Activated CD4-positive, alpha-beta T cell treated with anti-CD3 and anti-CD28 coated beads, Interleukin-2, amount 50 U/mL, for 24 hours (primary cell): Measurements from ENCODE around the gene SECISBP2.

Experiments used
- DNase-seq, 2 donors: peaks; one replicate each; pipeline ENCODE4 v3.0.0-alpha.2; 2020; ENCODE audit warnings: low read depth in 1 of 2, low spot score in 1 of 2

The SECISBP2 gene

GRCh38 chr9:89345476-89345875 lies 27.2 kb downstream of the SECISBP2 start:
- no peak for DNase-seq

- no peak for DNase-seq
These were observed 28.4 kb downstream of the SECISBP2 start for GRCh38 chr9:89346696-89347095.

- no peak for DNase-seq
These were observed 29.4 kb downstream of the SECISBP2 start for GRCh38 chr9:89347651-89348050.

GRCh38 chr9:89349607-89350006 lies 31.3 kb downstream of the SECISBP2 start:
- DNase-seq: no peak

GRCh38 chr9:89350988-89351557 lies 32.8 kb downstream of the SECISBP2 start:
- no peak for DNase-seq

- DNase-seq: no peak
These were observed 33.4 kb downstream of the SECISBP2 start for GRCh38 chr9:89351584-89352300.

- no peak for DNase-seq
These were observed 34.2 kb downstream of the SECISBP2 start for GRCh38 chr9:89352451-89352850.

GRCh38 chr9:89352874-89353649 lies 34.8 kb downstream of the SECISBP2 start:
- no peak for DNase-seq

- no peak for DNase-seq
These were observed 35.7 kb downstream of the SECISBP2 start for GRCh38 chr9:89353989-89354388.

- DNase-seq: no peak
These were observed 36.2 kb downstream of the SECISBP2 start for GRCh38 chr9:89354471-89354870.

- no peak for DNase-seq
These were observed 38.5 kb downstream of the SECISBP2 start for GRCh38 chr9:89356782-89357181.

GRCh38 chr9:89357331-89358197 lies 39.3 kb downstream of the SECISBP2 start:
- no peak for DNase-seq

- no peak for DNase-seq
These were observed 40.1 kb downstream of the SECISBP2 start for GRCh38 chr9:89358376-89358916.

- no peak for DNase-seq
These were observed 40.7 kb downstream of the SECISBP2 start for GRCh38 chr9:89358985-89359384.

GRCh38 chr9:89359751-89360261 lies 41.5 kb downstream of the SECISBP2 start:
- DNase-seq: no peak

GRCh38 chr9:89360465-89360864 lies 42.2 kb downstream of the SECISBP2 start:
- no peak for DNase-seq

- DNase-seq: no peak
These were observed 42.7 kb downstream of the SECISBP2 start for GRCh38 chr9:89361031-89361430.

- DNase-seq: no peak
These were observed 43.7 kb downstream of the SECISBP2 start for GRCh38 chr9:89361816-89362646.

- DNase-seq: no peak
These were observed 44.5 kb downstream of the SECISBP2 start for GRCh38 chr9:89362647-89363310.
